NCI-H524 treated with DMSO at 0.1 percent for 48 hours (cell line): ENCODE measurements around the gene WDR33.

Source experiments
- DNase-seq: peaks from one replicate; lab custom pipeline; 2025; lab: John Stamatoyannopoulos, UW

Gene WDR33

DNA sequence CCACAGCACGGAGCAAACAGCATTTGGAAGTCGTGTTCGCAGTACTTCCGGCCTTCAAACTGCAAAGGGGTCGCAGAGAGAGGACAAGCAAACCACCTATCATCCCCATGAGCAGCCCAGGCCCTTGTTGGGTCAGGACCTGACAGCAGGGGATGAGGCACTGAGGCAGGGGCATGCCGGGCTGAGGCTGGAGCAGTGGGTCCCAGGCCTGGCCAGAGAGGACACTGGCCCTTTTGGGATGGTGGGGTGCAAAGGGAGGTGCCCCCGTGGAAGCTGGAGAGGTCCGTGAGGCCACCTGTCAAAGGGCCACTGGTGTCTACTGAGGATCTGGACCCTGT is 156.2 kb downstream of the WDR33 start:
- no peak for DNase-seq

DNA sequence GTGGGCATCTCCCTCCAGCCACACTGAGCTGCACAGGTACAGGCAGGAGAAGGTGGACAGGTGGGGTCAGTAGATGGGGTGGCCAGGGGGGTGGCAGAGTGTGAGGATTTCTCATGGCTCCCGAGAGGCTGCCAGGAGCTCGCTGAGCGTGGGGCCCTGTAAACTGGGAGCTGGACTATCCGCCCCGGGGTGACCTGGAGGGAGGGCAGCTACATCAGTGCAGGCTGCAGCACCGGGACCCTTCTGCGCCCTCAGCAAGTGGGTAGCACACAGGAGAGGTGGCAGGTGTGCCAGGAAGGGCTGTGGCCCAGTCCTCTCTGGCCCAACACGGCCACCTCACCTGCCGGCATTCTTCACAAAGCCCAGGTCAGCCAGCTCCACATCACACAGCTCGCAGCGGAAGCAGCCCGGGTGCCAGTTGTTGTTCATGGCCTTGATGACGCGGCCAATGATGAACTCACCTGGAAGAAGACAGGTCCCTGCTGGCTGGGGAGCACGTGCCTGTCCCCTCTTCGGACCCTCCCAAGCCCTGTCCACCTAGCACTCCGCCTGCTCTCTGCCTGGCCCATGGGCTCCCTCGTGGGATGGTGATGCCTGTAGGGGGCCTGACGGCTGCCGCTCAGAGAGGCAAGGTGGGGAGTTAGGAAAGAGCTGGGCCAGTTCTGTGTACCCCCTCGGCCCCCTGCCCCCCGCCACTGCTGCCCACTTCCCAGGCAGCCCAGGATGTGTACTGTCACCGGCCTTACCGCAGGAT is 156.7 kb downstream of the WDR33 start:
- no peak for DNase-seq

DNA sequence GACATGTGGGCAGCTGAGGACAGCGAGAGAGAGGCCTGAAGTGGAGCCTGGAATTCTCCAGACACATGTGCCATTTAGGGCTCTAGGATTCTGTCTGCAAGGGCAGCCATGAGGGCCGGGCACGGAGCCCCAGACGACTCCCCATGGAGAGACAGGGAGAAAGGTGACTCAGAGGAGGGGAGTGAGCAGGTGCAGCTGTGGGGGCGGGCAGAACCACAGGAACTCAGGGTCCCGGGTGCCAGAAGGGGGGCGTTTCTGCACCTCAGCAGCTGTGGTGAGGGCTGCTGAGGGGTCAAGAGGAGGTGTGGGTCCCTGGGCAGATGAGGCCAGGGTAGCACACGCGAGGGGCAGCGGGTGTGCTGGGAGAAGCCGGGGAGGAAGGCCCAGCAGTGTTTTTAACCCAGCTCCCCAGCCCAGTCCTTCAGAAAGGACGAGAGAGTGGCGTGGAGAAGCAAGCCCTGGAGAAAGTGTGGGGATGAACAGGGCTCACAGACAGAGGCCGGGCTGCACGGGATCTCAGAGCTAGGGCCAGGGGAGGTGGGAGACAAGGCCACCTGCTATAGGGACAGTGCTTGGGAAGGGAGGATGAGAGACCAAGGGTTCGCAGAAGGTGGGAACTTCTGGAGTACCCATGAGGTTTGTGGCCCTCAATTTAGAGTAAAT is 157.4 kb downstream of the WDR33 start:
- no peak for DNase-seq

DNA sequence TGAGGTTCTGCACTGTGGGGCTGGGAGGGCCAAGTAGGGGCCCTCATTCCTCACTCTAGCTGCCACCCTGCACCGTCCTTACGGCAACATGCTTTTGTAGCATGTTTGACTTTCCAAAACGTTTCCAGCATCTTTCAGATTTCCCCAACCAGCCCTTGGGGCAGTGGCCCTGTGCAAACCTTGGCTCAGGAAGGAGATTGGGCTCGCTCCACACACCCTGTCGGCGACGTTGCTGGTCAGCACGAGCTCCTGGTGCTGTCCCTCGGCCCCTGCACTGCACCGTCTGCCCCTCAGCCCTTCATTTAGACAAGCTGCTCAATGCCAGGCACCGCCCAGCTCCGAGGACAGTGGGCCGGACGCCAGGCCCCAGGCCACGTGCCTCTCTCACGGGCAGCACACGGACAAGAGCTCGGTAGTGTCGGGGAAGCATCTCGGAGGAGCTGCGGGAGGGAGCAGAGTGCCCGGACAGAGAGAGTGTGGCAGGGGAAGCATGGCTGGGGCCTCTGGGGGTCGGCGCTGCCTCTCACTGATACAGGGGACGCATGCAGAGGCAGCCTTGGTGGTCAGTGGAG is 158.1 kb downstream of the WDR33 start:
- no peak for DNase-seq

DNA sequence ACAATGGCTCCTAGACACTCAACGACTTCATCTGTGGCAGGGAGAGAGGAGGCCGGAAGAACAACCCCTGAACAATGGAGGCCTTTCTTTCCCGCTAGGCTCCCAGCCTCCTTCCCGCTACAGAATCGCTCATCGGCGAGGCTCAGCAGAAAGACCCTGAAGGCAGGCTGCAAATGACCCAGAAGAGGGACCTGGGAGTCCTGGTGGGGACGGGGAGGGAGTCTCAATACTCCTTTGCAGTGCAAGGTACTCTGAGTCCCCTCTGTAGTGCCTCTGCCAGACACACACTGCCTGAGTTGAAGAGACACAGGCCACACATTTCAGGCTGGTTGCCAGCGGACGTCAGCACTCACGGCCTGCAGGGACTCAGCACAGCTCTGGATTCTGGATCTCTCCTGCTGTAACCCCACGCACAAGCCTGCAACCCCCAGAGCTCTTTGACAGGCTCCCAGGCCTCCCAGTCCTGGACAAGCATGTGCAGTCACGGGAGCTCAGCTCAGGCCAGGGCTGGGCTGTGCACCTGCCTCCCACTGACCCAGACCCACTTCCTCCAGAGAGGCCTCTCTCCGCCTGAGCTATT is 158.9 kb downstream of the WDR33 start:
- no peak for DNase-seq

DNA sequence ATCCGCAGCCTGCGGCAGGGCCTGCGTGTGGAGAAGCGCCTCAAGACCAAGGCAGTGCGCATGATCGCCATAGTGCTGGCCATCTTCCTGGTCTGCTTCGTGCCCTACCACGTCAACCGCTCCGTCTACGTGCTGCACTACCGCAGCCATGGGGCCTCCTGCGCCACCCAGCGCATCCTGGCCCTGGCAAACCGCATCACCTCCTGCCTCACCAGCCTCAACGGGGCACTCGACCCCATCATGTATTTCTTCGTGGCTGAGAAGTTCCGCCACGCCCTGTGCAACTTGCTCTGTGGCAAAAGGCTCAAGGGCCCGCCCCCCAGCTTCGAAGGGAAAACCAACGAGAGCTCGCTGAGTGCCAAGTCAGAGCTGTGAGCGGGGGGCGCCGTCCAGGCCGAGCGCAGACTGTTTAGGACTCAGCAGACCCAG is 159.6 kb downstream of the WDR33 start:
- DNase-seq = no peak
